ENCODE results near the gene C2.

DNA sequence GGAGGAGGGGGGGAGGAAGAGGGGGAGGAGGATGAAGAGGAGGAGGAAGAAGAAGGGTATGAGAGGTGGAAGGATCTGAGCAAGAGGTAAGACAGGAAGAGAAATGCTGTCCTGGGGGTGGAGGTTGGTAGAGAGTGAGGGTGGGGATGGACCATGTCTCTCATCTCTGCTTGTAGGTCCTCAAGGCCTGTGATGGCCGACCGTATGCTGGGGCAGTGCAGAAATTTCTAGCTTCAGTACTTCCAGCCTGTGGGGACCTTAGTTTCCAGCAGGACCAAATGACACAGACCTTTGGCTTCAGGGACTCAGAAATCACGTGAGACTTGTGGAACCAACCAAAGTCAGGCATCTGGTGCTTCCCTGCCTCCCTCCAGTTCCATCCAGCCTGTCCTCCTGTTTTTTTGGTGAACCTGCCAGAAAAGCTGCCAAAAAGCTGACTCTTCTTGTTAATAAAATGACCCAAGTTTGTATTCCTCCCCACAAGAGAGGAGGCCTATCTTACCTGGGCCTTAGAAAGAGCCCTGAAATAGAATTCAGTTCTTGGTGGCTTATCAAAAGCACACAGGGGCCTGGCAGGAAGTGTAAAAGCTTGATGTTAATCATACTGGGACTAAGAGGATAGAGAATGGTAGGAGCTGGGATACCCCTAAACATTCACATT, 51.9 kb downstream of the C2 start:
- TF ChIP-seq POLR2AphosphoS5 (IDR thresholded peaks at IDR 0.05; ENCODE audit: low read depth) (no peak), SPI1 (IDR thresholded peaks at IDR 0.05; ENCODE audit: borderline replicate concordance, low read depth) (no peak), GABPA (IDR thresholded peaks at IDR 0.05; ENCODE audit: low read depth) (no peak)
- TF ChIP-seq, protein P1, sequence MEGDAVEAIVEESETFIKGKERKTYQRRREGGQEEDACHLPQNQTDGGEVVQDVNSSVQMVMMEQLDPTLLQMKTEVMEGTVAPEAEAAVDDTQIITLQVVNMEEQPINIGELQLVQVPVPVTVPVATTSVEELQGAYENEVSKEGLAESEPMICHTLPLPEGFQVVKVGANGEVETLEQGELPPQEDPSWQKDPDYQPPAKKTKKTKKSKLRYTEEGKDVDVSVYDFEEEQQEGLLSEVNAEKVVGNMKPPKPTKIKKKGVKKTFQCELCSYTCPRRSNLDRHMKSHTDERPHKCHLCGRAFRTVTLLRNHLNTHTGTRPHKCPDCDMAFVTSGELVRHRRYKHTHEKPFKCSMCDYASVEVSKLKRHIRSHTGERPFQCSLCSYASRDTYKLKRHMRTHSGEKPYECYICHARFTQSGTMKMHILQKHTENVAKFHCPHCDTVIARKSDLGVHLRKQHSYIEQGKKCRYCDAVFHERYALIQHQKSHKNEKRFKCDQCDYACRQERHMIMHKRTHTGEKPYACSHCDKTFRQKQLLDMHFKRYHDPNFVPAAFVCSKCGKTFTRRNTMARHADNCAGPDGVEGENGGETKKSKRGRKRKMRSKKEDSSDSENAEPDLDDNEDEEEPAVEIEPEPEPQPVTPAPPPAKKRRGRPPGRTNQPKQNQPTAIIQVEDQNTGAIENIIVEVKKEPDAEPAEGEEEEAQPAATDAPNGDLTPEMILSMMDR (IDR thresholded peaks at IDR 0.05; ENCODE audit: insufficient read depth, low read length), result no peak
- TF ChIP-seq, protein P2, sequence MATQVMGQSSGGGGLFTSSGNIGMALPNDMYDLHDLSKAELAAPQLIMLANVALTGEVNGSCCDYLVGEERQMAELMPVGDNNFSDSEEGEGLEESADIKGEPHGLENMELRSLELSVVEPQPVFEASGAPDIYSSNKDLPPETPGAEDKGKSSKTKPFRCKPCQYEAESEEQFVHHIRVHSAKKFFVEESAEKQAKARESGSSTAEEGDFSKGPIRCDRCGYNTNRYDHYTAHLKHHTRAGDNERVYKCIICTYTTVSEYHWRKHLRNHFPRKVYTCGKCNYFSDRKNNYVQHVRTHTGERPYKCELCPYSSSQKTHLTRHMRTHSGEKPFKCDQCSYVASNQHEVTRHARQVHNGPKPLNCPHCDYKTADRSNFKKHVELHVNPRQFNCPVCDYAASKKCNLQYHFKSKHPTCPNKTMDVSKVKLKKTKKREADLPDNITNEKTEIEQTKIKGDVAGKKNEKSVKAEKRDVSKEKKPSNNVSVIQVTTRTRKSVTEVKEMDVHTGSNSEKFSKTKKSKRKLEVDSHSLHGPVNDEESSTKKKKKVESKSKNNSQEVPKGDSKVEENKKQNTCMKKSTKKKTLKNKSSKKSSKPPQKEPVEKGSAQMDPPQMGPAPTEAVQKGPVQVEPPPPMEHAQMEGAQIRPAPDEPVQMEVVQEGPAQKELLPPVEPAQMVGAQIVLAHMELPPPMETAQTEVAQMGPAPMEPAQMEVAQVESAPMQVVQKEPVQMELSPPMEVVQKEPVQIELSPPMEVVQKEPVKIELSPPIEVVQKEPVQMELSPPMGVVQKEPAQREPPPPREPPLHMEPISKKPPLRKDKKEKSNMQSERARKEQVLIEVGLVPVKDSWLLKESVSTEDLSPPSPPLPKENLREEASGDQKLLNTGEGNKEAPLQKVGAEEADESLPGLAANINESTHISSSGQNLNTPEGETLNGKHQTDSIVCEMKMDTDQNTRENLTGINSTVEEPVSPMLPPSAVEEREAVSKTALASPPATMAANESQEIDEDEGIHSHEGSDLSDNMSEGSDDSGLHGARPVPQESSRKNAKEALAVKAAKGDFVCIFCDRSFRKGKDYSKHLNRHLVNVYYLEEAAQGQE (IDR thresholded peaks at IDR 0.05; ENCODE audit: insufficient replicate concordance, low read depth), result no peak
